ENCODE measurements around the gene ADPRHL1.

GRCh38 chr13:113365971-113366588 lies 87.2 kb downstream of the ADPRHL1 start:
- TF ChIP-seq EZH2phosphoT487 (IDR thresholded peaks at IDR 0.05; ENCODE audit: borderline replicate concordance) = no peak
- TF ChIP-seq, protein P1, sequence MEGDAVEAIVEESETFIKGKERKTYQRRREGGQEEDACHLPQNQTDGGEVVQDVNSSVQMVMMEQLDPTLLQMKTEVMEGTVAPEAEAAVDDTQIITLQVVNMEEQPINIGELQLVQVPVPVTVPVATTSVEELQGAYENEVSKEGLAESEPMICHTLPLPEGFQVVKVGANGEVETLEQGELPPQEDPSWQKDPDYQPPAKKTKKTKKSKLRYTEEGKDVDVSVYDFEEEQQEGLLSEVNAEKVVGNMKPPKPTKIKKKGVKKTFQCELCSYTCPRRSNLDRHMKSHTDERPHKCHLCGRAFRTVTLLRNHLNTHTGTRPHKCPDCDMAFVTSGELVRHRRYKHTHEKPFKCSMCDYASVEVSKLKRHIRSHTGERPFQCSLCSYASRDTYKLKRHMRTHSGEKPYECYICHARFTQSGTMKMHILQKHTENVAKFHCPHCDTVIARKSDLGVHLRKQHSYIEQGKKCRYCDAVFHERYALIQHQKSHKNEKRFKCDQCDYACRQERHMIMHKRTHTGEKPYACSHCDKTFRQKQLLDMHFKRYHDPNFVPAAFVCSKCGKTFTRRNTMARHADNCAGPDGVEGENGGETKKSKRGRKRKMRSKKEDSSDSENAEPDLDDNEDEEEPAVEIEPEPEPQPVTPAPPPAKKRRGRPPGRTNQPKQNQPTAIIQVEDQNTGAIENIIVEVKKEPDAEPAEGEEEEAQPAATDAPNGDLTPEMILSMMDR (conservative IDR thresholded peaks at IDR 0.05; ENCODE audit: low read length) = no peak

Data from Loucy (cell line).